Measurements from ENCODE around the gene GAB3.

GRCh38 chrX:154655346-154655745 lies 95.5 kb downstream of the GAB3 start:
- no peak for TF ChIP-seq CTCF (conservative IDR thresholded peaks at IDR 0.05; ENCODE audit: low read depth, low read length)
- TF ChIP-seq EZH2 (IDR thresholded peaks at IDR 0.05; ENCODE audit: borderline replicate concordance, low read depth, low read length, poor library complexity, severe bottlenecking), result no peak
